ENCODE results near the gene PPP1R7.

GRCh38 chr2:241150660-241151530 lies 628 bp downstream of the PPP1R7 start:
- TF ChIP-seq CTCF (IDR thresholded peaks at IDR 0.05) (no peak), POLR2A (IDR thresholded peaks at IDR 0.05; ENCODE audit: low read depth) (no peak), POLR2AphosphoS5 (IDR thresholded peaks at IDR 0.05) (no peak), EP300 (IDR thresholded peaks at IDR 0.05) (no peak)

All from esophagus muscularis mucosa (tissue), 4 donors.